CD4-positive, alpha-beta T cell (primary cell): ENCODE results near the gene ARTN. TPM values are rescaled to one million over a fixed set of nuclear protein-coding genes. Genes with fewer than 3 reads are reported as not detected.

ENCODE experiments used
- ATAC-seq: fragments of 200-7000 bp; cut with Tn5 transposase; one replicate; pipeline ENCODE4 v1.10.0; 2022; ENCODE audit warnings: mild to moderate bottlenecking; ENCODE audit not compliant: poor library complexity
- CTCF ChIA-PET: fragments of 350-600 bp; sonication (Branson Sonifier 250); formaldehyde crosslinking; loops from one replicate; lab custom pipeline; 2021; ENCODE audit warnings: antibody characterized with exemption, inconsistent platforms; lab: Charles Lee
- POLR2A ChIA-PET: fragments of 350-600 bp; sonication (Branson Sonifier 250); formaldehyde crosslinking; loops from one replicate; lab custom pipeline; 2021; ENCODE audit warnings: antibody characterized with exemption, inconsistent platforms; lab: Charles Lee
- DNase-seq, 14 experiments: peaks; one replicate each; pipeline ENCODE4 v3.0.0-alpha.2; 2013 to 2020; ENCODE audit warnings: mixed read lengths in 2 of 14
- H3K27ac ChIP-seq, 2 donors: one replicate each; pipeline versions ENCODE4 v1.5.1 to v1.7.0; 2013; ENCODE audit warnings: low read length in 2 of 2, low read depth in 1 of 2, mild to moderate bottlenecking in 1 of 2
- H3K27me3 ChIP-seq, 2 experiments: 1 replicate in 1 of 2; 2 replicates in 1 of 2; pipeline versions ENCODE4 v1.6.1 to v1.7.0; 2013; ENCODE audit warnings: low read length in 2 of 2, control low read depth in 1 of 2, mild to moderate bottlenecking in 1 of 2, moderate library complexity in 1 of 2; ENCODE audit not compliant: insufficient read depth in 2 of 2, control insufficient read depth in 1 of 2
- H3K36me3 ChIP-seq: one replicate; pipeline ENCODE4 v1.6.1; 2013; ENCODE audit warnings: low read length, control low read depth; ENCODE audit not compliant: insufficient read depth
- H3K4me1 ChIP-seq: one replicate; pipeline ENCODE4 v1.6.1; 2013; ENCODE audit warnings: low read length, control low read depth; ENCODE audit not compliant: insufficient read depth
- H3K4me3 ChIP-seq: one replicate; pipeline ENCODE4 v1.5.1; 2013; ENCODE audit warnings: mild to moderate bottlenecking, low read length, moderate library complexity
- H3K9me3 ChIP-seq, 2 experiments: 1 replicate in 1 of 2; 2 replicates in 1 of 2; pipeline versions ENCODE4 v1.6.1 to v1.7.0; 2013; ENCODE audit warnings: low read length in 2 of 2, mild to moderate bottlenecking in 2 of 2, control low read depth in 1 of 2, moderate library complexity in 1 of 2; ENCODE audit not compliant: control insufficient read depth in 1 of 2, insufficient read depth in 1 of 2
- H3K27ac Mint-ChIP-seq: one replicate; pipeline ENCODE4 v1.8.0; 2020; ENCODE audit warnings: mixed read lengths
- H3K27me3 Mint-ChIP-seq: one replicate; pipeline ENCODE4 v1.8.0; 2021; ENCODE audit warnings: mixed read lengths
- H3K36me3 Mint-ChIP-seq: one replicate; pipeline ENCODE4 v1.8.0; 2021; ENCODE audit warnings: low read depth, mixed read lengths
- H3K4me1 Mint-ChIP-seq: one replicate; pipeline ENCODE4 v1.8.0; 2021; ENCODE audit warnings: low read depth, mixed read lengths
- H3K4me3 Mint-ChIP-seq: one replicate; pipeline ENCODE4 v1.8.0; 2020; ENCODE audit warnings: mild to moderate bottlenecking, mixed read lengths
- H3K9me3 Mint-ChIP-seq: one replicate; pipeline ENCODE4 v1.8.0; 2020; ENCODE audit warnings: mixed read lengths
- intact Hi-C, 2 experiments: fragments of 100-400 bp; cut with DNase I in 1 of 2; cut with micrococcal nuclease in 1 of 2; formaldehyde crosslinking; loops; one replicate each; pipeline versions ENCODE4 v1.15.1 to v1.9.0; 2023 to 2025; cut with DNase I, micrococcal nuclease
- total RNA-seq, 174 experiments: library from RNA in 2 of 174; stranded (reverse) in 2 of 174; gene quantifications; one replicate each; pipeline ENCODE4 v1.2.3 and lab custom pipeline; 2021 to 2026
- TF ChIP-seq, protein P1 (sequence below): fragments of 200-600 bp; IDR thresholded peaks from one replicate; pipeline ENCODE4 v1.8.0; 2022; ENCODE audit warnings: antibody characterized with exemption, mild to moderate bottlenecking

Gene ARTN
- total RNA-seq, 2 experiments from 2014 or later: 0.55 to 1.3 TPM

DNA sequence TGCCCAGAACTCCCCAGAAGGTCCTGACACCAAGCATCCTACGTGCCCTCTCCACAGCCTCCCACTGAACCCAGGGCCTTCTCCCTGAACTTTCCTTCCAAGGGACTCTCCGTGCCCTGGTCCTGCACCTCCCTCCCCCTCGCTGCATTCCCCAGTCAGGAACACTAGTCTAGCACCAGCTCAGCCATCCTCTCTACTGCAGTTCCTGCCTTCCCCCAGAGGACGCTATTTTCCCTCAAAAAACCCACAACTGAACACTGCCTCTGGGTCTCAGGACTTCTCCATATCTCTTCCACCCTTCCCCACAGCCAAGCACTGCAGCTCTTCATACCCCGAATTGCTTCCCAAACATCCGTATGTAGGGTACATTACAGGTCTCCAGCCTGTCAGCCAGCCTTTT, 12.6 kb upstream of the ARTN start:
- H3K36me3 ChIP-seq: peaks cover 4% of the 10 kb centered on the region
- POLR2A ChIA-PET: no interaction called here
- ATAC-seq (no peak), DNase-seq (no peak)
- CTCF ChIA-PET: no interaction called here
- H3K4me3 ChIP-seq: no peak overlapping the region
- no peak overlapping the region for H3K27ac ChIP-seq
- Mint-ChIP-seq H3K9me3 (no peaks in the 10 kb centered on the region), H3K27ac (no peak overlapping the region), H3K4me1 (no peaks in the 10 kb centered on the region), H3K36me3 (peaks cover 17% of the 10 kb centered on the region), H3K4me3 (no peak overlapping the region), H3K27me3 (no peaks in the 10 kb centered on the region)
- H3K27me3 ChIP-seq: no peaks in the 10 kb centered on the region
- TF ChIP-seq, protein P1, sequence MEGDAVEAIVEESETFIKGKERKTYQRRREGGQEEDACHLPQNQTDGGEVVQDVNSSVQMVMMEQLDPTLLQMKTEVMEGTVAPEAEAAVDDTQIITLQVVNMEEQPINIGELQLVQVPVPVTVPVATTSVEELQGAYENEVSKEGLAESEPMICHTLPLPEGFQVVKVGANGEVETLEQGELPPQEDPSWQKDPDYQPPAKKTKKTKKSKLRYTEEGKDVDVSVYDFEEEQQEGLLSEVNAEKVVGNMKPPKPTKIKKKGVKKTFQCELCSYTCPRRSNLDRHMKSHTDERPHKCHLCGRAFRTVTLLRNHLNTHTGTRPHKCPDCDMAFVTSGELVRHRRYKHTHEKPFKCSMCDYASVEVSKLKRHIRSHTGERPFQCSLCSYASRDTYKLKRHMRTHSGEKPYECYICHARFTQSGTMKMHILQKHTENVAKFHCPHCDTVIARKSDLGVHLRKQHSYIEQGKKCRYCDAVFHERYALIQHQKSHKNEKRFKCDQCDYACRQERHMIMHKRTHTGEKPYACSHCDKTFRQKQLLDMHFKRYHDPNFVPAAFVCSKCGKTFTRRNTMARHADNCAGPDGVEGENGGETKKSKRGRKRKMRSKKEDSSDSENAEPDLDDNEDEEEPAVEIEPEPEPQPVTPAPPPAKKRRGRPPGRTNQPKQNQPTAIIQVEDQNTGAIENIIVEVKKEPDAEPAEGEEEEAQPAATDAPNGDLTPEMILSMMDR: no peak
- no peaks in the 10 kb centered on the region for H3K9me3 ChIP-seq
- intact Hi-C loops: no loop called here
- H3K4me1 ChIP-seq: no peaks in the 10 kb centered on the region

DNA sequence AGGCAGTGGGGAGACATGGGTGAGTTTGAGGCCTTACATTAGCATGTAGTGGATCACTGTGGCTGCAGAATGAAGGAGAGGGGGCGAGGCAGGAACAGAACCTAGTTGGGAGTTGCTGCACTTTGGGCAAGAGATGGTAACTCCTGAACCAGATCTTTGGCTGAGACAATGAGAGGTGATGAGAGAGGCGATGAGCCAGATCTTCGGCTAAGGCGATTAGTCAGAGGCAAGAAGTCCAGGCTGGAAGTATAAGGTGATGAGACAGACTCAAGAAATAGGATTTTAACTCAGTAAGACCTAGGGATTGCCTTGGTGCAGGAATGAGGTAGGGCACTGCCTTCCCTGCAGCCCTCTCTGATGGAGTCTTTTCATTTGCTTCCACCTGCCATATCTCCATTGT, 9.1 kb upstream of the ARTN start:
- intact Hi-C loops: no loop called here
- H3K36me3 Mint-ChIP-seq: peaks cover 15% of the 10 kb centered on the region
- DNase-seq (no peak), ATAC-seq (no peak)
- H3K36me3 ChIP-seq: peaks cover 4% of the 10 kb centered on the region
- H3K4me1 Mint-ChIP-seq: no peaks in the 10 kb centered on the region
- POLR2A ChIA-PET: no interaction called here
- CTCF ChIA-PET: interaction anchor here (1.7 kb wide), 1 partner anchor 10 kb away, joined by 5 read pairs; no protein-coding TSS in a partner anchor
- H3K27me3 Mint-ChIP-seq: no peaks in the 10 kb centered on the region
- no peaks in the 10 kb centered on the region for H3K4me1 ChIP-seq
- no peak overlapping the region for H3K4me3 ChIP-seq
- H3K4me3 Mint-ChIP-seq: no peak overlapping the region
- H3K27me3 ChIP-seq: no peaks in the 10 kb centered on the region
- TF ChIP-seq, protein P1: no peak
- no peak overlapping the region for H3K27ac ChIP-seq
- H3K9me3 Mint-ChIP-seq: no peaks in the 10 kb centered on the region
- no peak overlapping the region for H3K27ac Mint-ChIP-seq
- H3K9me3 ChIP-seq: no peaks in the 10 kb centered on the region

DNA sequence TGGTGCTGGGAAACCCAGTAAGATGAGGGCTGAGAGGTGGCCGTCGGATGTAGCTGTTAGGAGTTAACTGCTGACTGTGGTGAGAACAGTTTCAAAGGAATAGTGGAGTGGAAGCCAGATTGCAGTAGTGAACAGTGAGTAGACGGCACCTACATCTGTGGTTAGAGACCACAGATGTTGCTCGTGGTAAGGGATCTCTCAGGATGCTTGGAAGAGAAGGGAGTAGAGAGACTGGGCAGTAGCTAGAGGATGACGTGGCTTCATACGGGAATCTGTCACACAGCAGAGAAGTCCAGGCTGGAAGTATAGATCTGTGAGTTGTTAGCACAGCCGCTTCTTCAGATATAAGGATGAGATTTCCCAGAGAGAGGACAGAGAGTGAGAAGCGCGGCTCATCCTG, 7.8 kb upstream of the ARTN start:
- peaks cover 14% of the 10 kb centered on the region for H3K36me3 Mint-ChIP-seq
- no peaks in the 10 kb centered on the region for H3K27me3 ChIP-seq
- DNase-seq (no peak), ATAC-seq (no peak)
- H3K36me3 ChIP-seq: peaks cover 4% of the 10 kb centered on the region
- H3K9me3 ChIP-seq: no peaks in the 10 kb centered on the region
- H3K4me1 Mint-ChIP-seq: no peaks in the 10 kb centered on the region
- no peaks in the 10 kb centered on the region for H3K4me1 ChIP-seq
- no peaks in the 10 kb centered on the region for H3K27me3 Mint-ChIP-seq
- H3K27ac ChIP-seq: no peak overlapping the region
- no peak overlapping the region for H3K4me3 Mint-ChIP-seq
- H3K4me3 ChIP-seq: no peak overlapping the region
- ChIA-PET CTCF (interaction anchor here (1.7 kb wide), 1 partner anchor 9 kb away, joined by 5 read pairs; no protein-coding TSS in a partner anchor), POLR2A (no interaction called here)
- intact Hi-C loops: no loop called here
- H3K27ac Mint-ChIP-seq: no peak overlapping the region
- TF ChIP-seq, protein P1: no peak
- no peaks in the 10 kb centered on the region for H3K9me3 Mint-ChIP-seq
